Liver (tissue), 3 donors: ENCODE data around the gene OGFOD3.

Experiments used
- CTCF ChIP-seq: fragments of 150-350 bp; IDR thresholded peaks from 2 replicates; pipeline ENCODE4 v1.5.1; 2017; ENCODE audit warnings: improper control_type of control experiment, low read depth, low read length; ENCODE audit not compliant: missing input control
- EGR1 ChIP-seq, 2 donors: IDR thresholded peaks; 2 replicates each; pipeline ENCODE4 v1.6.1; 2016 to 2018; ENCODE audit warnings: antibody characterized with exemption in 2 of 2, low read depth in 2 of 2
- FOXA1 ChIP-seq: IDR thresholded peaks from 2 replicates; pipeline ENCODE4 v1.6.1; 2016; ENCODE audit warnings: antibody characterized with exemption
- GABPA ChIP-seq, 2 donors: IDR thresholded peaks in 1 of 2; conservative IDR thresholded peaks in 1 of 2; 2 replicates each; pipeline ENCODE4 v1.6.1; 2016; ENCODE audit warnings: antibody characterized with exemption in 2 of 2, mild to moderate bottlenecking in 1 of 2, moderate library complexity in 1 of 2
- JUND ChIP-seq, 2 donors: IDR thresholded peaks; 2 replicates each; pipeline ENCODE4 v1.6.1; 2016; ENCODE audit warnings: antibody characterized with exemption in 2 of 2
- REST ChIP-seq: IDR thresholded peaks from 2 replicates; pipeline ENCODE4 v1.6.1; 2016; ENCODE audit warnings: antibody characterized with exemption, mild to moderate bottlenecking
- RXRA ChIP-seq, 2 donors: IDR thresholded peaks; 2 replicates each; pipeline ENCODE4 v1.6.1; 2017 to 2018; ENCODE audit warnings: antibody characterized with exemption in 2 of 2, mild to moderate bottlenecking in 1 of 2
- SP1 ChIP-seq: IDR thresholded peaks from 2 replicates; pipeline ENCODE4 v1.6.1; 2018; ENCODE audit warnings: antibody characterized with exemption, mild to moderate bottlenecking
- TAF1 ChIP-seq: conservative IDR thresholded peaks from 2 replicates; pipeline ENCODE4 v1.6.1; 2016; ENCODE audit warnings: antibody characterized with exemption, mild to moderate bottlenecking
- YY1 ChIP-seq: IDR thresholded peaks from 2 replicates; pipeline ENCODE4 v1.6.1; 2016; ENCODE audit warnings: antibody characterized with exemption, mild to moderate bottlenecking
- TF ChIP-seq, protein P1 (sequence below): IDR thresholded peaks from 2 replicates; pipeline ENCODE4 v1.6.1; 2016; ENCODE audit warnings: antibody characterized with exemption
- donor health status: healthy.
- donor health status: healthy.

DNA sequence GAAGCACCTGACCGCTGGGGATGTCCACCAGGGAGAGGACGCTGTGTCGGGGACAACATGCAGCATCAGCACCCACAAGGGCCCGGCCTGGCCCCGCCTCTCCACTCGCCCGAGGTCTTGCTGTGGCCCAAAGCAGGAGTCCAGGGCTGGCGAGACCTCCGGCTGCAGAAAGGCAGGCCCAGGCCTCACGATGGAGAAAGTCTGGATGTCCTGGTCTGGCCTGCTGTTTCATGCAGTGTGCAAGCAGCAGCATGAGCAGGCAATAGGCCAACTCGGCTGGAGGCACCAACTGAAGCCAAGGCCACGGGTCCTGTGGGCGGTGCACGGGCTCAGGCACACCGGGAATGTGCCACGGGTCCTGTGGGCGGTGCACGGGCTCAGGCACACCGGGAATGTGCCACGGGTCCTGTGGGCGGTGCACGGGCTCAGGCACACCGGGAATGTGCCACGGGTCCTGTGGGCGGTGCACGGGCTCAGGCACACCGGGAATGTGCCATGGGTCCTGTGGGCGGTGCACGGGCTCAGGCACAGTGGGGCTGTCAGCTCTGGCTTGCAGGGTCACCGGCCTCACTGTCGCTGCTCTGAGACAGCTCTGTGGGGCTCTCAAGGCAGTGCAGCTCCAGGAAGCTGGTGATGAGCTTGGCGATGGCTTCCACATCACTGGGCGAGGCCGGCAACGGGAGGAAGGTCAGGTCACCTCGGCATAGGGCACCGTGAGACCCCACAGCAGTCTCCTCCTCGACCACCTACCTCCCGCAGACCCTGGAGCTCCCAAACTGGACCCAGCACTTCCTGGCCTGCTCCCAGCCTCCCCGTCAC is 25.3 kb upstream of the OGFOD3 start:
- no peak for TF ChIP-seq CTCF
- no peak for TF ChIP-seq GABPA (IDR thresholded peaks at IDR 0.05 in 1 of 2, conservative IDR thresholded peaks at IDR 0.05 in 1 of 2)
- TF ChIP-seq TAF1, result no peak
- TF ChIP-seq JUND (IDR thresholded peaks at IDR 0.05), result no peak
- TF ChIP-seq, protein P1, sequence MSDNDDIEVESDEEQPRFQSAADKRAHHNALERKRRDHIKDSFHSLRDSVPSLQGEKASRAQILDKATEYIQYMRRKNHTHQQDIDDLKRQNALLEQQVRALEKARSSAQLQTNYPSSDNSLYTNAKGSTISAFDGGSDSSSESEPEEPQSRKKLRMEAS, result no peak
- peak; percentile 13 for TF ChIP-seq REST
- no peak for TF ChIP-seq FOXA1
- TF ChIP-seq YY1, result no peak
- TF ChIP-seq RXRA (IDR thresholded peaks at IDR 0.05), result peak; percentile 4 to 81
- TF ChIP-seq SP1, result no peak
- peak in 1 of 2 donors; percentile 86 for TF ChIP-seq EGR1 (IDR thresholded peaks at IDR 0.05; ENCODE audit: low read depth in 2 of 2)
